GM13976 (cell line): ENCODE results near the gene ARID5B.

Experiments
- DNase-seq: peaks from one replicate; pipeline ENCODE4 v3.0.0; 2012; ENCODE audit warnings: low spot score
- in situ Hi-C: fragments of 300-500 bp; cut with MboI; formaldehyde crosslinking; loops from one replicate; pipeline ENCODE4 v1.12.0; 2022; ENCODE audit warnings: low sequenced_read_pairs, mixed read lengths, inconsistent platforms; ENCODE audit not compliant: unreplicated experiment
- TF ChIP-seq, protein P1 (sequence below): IDR thresholded peaks from 2 replicates; pipeline ENCODE4 v1.5.1; 2012; ENCODE audit warnings: borderline replicate concordance, mild to moderate bottlenecking; ENCODE audit not compliant: insufficient read depth; ENCODE audit errors: extremely low read depth, missing control alignments, control extremely low read depth

The ARID5B gene

GRCh38 chr10:62010366-62010765, 108.9 kb downstream of the ARID5B start:
- no peak for DNase-seq
- in situ Hi-C loops, result no loop called here
- TF ChIP-seq, protein P1, sequence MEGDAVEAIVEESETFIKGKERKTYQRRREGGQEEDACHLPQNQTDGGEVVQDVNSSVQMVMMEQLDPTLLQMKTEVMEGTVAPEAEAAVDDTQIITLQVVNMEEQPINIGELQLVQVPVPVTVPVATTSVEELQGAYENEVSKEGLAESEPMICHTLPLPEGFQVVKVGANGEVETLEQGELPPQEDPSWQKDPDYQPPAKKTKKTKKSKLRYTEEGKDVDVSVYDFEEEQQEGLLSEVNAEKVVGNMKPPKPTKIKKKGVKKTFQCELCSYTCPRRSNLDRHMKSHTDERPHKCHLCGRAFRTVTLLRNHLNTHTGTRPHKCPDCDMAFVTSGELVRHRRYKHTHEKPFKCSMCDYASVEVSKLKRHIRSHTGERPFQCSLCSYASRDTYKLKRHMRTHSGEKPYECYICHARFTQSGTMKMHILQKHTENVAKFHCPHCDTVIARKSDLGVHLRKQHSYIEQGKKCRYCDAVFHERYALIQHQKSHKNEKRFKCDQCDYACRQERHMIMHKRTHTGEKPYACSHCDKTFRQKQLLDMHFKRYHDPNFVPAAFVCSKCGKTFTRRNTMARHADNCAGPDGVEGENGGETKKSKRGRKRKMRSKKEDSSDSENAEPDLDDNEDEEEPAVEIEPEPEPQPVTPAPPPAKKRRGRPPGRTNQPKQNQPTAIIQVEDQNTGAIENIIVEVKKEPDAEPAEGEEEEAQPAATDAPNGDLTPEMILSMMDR, result no peak

GRCh38 chr10:62011558-62011957, 110.1 kb downstream of the ARID5B start:
- in situ Hi-C loops, result no loop called here
- no peak for DNase-seq
- TF ChIP-seq, protein P1, result no peak

DNA sequence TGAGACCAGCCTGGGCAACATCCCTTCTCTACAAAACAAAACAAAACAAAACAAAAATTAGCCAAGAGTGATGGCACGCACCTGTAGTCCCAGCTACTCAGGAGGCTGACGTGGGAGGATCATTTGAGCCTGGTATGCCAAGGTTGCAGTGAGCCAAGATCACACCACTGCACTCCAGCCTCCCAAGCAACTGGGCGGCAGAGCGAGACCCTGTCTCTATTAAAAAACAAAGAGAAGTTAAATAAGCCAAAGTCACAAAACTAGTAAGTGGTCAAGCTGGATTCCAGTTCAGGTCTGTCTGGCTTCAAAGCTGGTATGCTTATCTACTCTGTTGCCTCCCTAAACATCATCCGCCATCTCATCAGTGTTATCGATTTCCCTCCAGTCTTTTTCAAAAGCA, 110.8 kb downstream of the ARID5B start:
- in situ Hi-C loops, result no loop called here
- TF ChIP-seq, protein P1, result no peak
- DNase-seq, result no peak

GRCh38 chr10:62014510-62014909, 113.0 kb downstream of the ARID5B start:
- in situ Hi-C loops, result no loop called here
- DNase-seq, result no peak
- TF ChIP-seq, protein P1, result no peak

GRCh38 chr10:62015994-62016393, 114.5 kb downstream of the ARID5B start:
- DNase-seq, result no peak
- in situ Hi-C loops, result no loop called here
- TF ChIP-seq, protein P1, result no peak

DNA sequence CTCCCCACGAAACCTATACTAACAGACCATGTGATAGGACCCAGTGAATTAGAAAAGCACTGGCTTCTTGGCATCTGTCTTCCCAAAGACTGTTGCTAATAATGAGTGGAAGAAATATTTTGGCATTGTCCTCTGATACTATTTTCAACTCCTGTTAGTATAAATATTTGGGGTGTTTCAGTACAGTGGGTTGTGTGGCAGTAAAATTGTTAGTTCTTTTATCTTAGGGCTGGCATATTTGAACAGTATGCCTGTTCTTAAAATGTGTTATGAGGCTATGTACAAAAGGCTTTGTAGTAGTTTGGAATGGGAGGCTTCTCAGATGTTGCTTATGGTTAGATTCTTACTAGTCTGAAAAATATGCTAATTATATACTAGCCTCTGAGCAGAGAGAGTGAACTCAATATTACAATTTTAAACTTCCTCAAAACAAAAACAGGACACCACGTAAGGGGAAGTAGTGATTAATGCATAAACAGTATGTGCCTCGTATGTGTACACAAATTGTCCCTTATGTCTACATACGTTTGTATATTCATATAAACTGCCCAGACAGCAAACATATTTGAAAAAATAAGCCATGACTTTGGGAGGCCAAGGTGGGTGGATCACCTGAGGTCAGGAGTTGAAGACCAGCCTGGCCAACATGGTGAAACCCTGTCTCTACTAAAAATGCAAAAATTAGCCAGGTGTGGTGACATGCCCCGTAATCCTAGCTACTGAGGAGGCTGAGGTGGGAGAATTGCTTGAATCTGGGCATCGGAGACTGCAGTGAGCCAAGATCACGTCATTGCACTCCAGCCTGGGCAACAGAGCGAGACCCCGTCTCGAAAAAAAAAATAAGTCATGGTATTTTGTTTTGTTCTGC, 115.4 kb downstream of the ARID5B start:
- TF ChIP-seq, protein P1, result no peak
- no peak for DNase-seq
- in situ Hi-C loops, result no loop called here
